GM23248 (cell line): ENCODE measurements around the gene HELB.

Source experiments
- EZH2 ChIP-seq: fragments of 200-600 bp; sonication (generic); IDR thresholded peaks from 2 replicates; pipeline ENCODE4 v1.6.1; 2018; ENCODE audit warnings: antibody characterized with exemption, mild to moderate bottlenecking; ENCODE audit not compliant: insufficient read depth, poor library complexity, severe bottlenecking
- EZH2phosphoT487 ChIP-seq: fragments of 200-600 bp; sonication (generic); IDR thresholded peaks from 2 replicates; pipeline ENCODE4 v1.6.1; 2018; ENCODE audit warnings: antibody characterized with exemption, moderate library complexity, mild to moderate bottlenecking, low read depth; ENCODE audit not compliant: insufficient read depth

- no peak for TF ChIP-seq EZH2
- no peak for TF ChIP-seq EZH2phosphoT487
Observed at GRCh38 chr12:66361703-66362102, 59.4 kb downstream of the HELB start.
